Eye (tissue), 1 donor: Measurements from ENCODE around the gene BID.
A peak's percentile ranks its signal among the peaks of the same experiment; 100 is the strongest.

ENCODE experiments used
- DNase-seq: peaks from one replicate; pipeline ENCODE4 v3.0.0-alpha.2; 2015

Gene BID

DNA sequence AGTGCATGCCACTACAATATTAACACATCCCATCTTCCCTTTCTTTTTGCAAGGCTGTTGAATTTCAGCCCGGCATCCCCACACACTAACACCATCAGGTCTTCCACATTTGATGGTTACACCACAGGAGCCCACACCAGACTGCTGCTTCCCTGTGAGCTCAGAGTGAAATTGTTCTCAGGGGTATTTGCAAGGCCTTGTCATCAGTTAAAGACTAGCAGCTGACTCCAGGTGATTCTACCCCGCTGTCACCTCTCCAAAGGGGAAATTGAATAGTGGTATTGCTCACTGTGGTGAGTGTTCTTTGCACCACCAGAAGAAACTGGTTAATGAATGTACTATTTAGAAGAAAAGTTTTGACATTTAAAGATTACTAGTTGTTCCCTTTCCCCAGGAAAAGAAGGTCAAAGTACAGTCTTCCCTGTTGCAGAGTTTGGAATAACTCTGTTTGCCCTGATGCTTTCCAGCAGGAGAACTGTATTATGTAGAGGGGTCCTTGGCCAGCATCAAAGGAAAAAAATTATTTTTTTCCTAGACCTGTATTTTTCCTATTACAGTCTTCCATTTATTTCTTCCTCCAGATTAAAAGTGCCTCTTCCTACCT, 41.9 kb downstream of the BID start:
- no peak for DNase-seq

- DNase-seq: no peak
Observed at GRCh38 chr22:17729561-17729960, 44.7 kb downstream of the BID start.

- DNase-seq: no peak
Observed at GRCh38 chr22:17728786-17729185, 45.5 kb downstream of the BID start.

DNA sequence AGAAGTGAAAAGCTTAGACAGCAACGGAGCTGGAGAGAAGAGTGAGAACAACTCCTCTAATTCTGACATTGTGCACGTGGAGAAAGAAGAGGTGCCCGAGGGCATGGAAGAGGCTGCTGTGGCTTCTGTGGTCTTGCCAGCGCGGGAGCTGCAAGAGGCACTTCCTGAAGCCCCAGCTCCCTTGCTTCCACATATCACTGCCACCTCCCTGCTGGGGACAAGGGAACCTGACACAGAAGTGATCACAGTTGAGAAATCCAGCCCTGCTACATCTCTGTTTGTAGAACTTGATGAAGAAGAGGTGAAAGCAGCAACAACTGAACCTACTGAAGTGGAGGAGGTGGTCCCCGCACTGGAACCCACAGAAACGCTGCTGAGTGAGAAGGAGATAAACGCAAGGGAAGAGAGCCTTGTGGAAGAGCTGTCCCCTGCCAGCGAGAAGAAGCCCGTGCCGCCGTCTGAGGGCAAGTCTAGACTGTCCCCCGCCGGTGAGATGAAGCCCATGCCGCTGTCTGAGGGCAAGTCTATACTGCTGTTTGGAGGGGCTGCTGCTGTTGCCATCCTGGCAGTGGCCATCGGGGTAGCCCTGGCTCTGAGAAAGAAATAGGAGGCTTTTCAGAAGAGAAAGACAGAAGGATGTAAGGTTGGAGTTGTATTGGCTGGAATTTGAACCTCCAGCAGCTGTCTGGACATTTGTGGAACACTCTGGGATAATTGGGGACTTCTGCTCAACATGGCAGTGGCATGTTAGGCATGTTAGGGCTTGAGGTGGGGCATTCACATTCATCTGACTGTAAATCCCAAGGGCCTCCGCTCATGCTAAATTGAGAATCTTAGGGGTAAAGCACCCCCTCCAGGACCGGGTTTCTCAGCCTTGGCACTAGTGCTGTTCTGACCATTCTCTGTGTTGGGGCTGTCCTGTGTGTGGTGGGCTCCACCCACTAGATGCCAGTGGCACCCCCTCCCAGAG, 47.1 kb downstream of the BID start:
- DNase-seq: no peak

DNA sequence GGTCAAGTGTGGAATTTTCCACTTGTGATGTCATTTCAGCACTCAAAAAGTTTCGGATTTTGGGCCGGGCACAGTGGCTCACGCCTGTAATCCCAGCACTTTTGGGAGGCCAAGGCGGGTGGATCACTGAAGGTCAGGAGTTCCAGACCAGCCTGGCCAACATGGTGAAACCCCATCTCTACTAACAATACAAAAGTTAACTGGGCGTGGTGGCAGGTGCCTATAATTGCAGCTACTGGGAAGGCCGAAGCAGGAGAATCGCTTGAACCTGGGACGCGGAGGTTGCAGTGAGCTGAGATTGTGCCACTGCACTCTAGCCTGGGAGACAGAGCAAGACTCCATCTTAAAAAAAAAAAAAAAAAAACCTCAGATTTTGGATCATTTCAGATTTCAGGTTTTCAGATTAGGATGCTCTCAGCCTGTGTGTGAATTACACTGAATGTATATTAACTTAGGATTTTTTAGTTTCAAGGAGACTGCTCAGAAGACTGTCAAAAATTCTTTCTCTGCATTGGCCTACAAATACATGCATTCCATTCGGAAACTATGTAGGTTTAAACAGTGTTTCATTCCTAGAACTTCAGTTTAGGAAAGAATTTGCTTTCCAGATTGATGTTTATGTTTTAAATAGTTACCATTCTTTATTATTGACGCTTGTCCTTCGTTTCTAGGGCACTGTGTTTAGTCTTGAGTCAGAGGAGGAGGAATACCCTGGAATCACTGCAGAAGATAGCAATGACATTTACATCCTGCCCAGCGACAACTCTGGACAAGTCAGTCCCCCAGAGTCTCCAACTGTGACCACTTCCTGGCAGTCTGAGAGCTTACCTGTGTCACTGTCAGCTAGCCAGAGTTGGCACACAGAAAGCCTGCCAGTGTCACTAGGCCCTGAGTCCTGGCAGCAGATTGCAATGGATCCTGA, 48.0 kb downstream of the BID start:
- no peak for DNase-seq

DNA sequence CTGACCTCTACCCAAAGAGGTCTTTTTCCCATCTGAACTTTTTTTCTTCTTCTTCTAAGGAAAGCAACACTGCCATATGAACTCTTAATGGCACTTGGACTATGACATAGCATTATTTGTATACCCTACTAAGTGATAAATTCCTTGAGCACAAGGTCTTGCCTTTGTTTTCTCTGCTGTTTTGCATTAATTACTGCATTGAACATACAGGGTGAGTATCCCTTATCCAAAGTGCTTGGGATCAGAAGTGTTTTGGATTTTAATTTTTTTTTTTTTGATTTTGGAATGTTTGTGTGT, 48.8 kb downstream of the BID start:
- DNase-seq: no peak

DNA sequence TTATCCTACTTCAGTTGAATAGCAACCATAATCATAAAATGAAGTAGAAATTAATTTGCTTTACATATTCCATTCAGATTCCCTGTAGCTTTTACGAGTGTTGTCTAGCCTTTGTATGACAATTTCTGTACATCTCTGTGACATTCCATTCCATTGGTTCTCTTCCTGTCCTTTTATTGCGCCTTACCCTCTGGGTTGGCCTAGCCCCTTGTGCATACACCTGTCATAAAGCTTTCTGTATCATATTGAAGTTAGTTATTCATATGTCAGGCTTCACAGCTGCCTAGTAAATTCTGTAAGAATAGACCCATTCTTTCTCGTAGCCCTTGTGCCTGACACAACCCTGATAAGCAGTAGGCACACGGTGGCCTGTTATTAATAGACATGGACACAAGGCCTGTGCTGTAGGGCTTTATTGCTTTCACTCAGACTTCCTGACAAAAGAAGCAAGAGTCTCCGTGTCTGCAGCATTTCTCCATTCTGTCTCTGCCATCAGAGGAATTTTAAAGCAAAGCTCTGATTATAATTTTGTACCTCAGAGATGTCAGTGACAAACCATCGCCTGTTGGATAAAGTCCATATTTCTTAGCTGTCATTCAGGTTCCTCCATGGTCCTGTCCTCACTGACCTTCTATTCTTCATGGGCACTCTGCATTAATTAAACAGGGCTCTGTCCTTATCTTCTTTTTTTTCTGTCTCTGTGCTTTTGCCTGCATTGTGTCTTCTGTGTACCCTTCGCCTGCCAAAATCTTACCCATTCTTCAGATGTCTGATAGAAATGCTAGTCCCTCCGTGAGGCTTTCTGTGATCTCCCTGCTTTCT, 49.4 kb downstream of the BID start:
- peak; percentile 33 for DNase-seq

GRCh38 chr22:17724241-17724640, 50.0 kb downstream of the BID start:
- no peak for DNase-seq

DNA sequence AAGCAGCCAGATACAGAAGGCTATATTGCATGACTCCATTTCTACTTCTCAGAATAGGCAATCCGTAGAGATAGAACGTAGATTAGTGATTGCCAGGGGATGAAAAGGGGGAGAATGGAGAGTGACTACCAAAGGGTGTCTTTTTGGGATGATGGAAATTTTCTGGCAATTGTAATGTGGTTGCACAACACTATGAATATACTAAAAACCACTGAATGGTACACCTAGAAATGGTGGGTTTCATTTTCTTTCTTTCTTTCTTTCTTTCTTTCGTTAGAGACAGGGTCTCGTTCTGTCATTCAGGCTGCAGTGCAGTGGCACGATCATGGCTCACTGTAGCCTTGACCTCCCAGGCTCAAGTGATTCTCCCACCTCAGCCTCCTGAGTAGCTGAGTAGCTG, 54.4 kb downstream of the BID start:
- no peak for DNase-seq

DNA sequence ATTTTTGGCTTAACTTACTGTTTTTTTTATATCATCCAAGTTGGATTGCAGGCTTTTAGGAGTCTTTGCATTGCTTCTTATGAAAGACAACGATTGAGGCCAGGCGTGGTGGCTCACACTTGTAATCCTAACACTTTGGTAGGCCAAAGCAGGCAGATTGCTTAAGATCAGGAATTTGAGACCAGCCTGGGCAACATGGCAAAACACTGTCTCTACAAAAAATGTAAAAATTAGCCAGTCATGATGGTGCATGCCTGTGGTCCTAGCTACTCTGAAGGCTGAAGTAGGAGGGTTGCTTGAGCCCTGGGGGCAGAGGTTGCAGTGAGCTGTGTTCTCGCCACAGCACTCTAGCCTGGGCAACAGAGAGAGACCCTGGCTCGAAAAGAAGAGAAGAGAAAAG, 56.6 kb downstream of the BID start:
- no peak for DNase-seq

DNA sequence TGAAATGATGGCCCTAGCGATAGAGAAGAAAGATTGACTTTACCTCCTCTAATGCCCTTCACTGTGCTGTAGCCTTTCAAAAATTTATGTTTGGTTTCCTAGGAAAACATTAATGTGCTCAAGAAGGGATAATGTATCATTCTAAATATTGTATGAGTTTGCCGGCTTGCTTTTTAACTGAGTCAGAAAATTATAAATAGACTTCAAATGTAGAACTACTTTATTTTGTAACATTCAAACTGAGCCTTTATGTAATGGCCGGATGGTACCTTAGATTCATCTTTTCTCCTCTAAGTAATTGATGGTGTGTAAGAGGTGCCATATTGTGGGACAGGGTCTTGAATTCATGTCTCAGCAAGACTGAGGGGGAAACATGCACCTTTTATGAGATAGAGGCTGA, 57.7 kb downstream of the BID start:
- no peak for DNase-seq

DNA sequence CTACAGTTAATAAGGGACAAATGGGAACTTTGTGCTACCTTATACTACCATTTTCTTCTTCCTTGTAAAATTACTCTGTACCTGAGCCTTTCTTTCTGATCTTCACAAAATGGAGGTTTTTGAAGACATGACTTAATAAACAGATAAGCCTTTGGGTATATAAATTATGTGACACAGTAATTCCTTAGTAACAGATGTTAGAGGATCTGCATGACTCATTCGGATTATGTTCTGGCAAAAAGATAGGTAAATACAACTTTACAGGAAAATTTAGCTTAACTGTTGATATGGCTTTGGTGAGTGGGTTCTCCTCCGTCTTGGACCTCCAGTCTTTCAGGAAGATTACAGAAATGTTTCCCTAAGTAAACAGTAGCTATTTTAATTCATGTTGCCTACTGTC, 61.8 kb downstream of the BID start:
- DNase-seq: no peak

DNA sequence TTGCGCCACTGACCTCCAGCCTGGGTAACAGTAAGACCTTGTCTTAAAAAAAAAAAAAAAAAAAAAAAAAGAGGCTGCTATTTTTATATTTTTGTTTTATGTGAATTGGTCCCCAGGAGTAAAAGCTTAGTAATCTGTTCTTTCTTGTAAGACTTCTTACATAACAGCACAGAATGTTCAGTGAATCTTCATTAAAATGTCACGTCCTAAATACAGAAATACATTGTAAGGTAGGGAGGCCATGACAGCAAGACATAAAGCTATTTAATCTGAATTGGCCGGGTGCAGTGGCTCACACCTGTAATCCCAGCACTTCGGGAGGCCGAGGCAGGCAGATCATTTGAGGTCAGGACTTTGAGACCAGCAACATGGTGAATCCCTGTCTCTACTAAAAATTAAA, 64.2 kb downstream of the BID start:
- no peak for DNase-seq

DNA sequence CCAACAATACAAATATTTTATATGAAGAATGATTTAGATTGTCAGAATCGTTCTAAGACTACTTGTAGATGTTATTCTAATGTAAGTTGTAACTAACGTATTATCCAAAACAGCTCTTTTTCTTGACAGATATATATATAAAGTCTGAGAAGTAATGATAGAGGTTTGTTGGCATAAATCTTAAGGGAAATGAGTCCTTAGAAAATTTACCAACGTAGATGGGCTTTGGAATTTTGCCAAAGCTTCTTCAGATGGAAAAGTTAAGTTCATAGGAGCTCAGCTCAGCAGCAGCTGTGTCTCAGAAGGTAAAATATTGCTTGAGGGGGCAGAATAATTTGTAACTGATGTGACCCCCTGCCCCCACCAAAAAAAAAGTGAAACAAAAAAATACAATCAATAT, 66.7 kb downstream of the BID start:
- no peak for DNase-seq

GRCh38 chr22:17706947-17707346, 67.3 kb downstream of the BID start:
- no peak for DNase-seq

GRCh38 chr22:17705951-17706900, 68.0 kb downstream of the BID start:
- peak; percentile 43 for DNase-seq

- peak; percentile 85 for DNase-seq
Observed at GRCh38 chr22:17705546-17705945, 68.7 kb downstream of the BID start.

DNA sequence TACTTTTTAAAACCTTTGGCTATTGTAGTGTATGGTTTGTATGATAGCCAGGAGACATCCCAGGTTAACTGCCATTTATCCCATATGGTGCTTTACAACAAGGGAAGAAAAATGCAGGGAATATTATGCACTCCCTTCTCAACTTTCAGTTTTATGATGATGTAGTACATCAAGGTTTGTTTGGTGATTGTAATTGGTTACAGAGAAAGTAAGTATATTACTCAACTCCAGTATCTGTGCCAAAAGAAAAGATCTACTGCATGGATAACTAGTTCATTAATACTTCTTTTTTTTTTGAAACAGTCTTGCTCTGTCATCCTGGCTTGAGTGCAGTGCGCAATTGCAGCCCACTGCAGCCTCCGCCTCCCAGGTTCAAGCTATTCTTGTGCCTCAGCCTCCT, 70.5 kb downstream of the BID start:
- DNase-seq: no peak

DNA sequence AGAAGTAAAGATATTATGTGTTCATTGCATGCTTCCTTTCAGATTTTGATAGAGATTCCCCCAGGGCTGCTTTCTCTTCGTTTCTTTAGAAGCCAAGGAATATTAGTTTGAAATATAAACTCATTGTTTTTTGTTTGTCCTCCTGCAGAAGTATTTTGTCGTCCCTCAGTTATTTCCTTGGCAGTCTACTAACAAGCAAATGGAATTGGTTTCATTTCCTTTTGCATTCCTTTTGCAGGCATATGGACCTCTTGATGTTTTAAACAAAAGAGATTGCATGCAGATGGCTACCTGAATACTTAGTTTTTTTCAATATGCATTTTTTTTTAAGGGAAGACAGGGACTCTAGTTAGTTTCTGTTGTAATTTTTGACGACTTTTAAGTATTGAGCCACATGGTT, 73.5 kb downstream of the BID start:
- no peak for DNase-seq

GRCh38 chr22:17699696-17700340, 74.5 kb downstream of the BID start:
- DNase-seq: no peak

- no peak for DNase-seq
Observed at GRCh38 chr22:17698948-17699347, 75.3 kb downstream of the BID start.
